ENCODE measurements around the gene CACNA1I.

The CACNA1I gene

GRCh38 chr22:39723899-39724351 is 153.4 kb downstream of the CACNA1I start:
- Mint-ChIP-seq H3K9me3 (no peaks in the 10 kb centered on the region), H3K4me1 (peaks cover 13% of the 10 kb centered on the region), H3K27ac (no peak overlapping the region), H3K27me3 (ENCODE audit: low read depth, poor library complexity) (peaks cover 8% of the 10 kb centered on the region), H3K36me3 (ENCODE audit: low read depth) (no peaks in the 10 kb centered on the region), H3K4me3 (no peak overlapping the region)
- TF ChIP-seq CTCF (IDR thresholded peaks at IDR 0.05), result no peak
- DNase-seq, result no peak

GRCh38 chr22:39724390-39724789 is 153.8 kb downstream of the CACNA1I start:
- Mint-ChIP-seq H3K27me3 (ENCODE audit: low read depth, poor library complexity) (peaks cover 8% of the 10 kb centered on the region), H3K4me3 (no peak overlapping the region)
- DNase-seq, result no peak

GRCh38 chr22:39724857-39725256 is 154.3 kb downstream of the CACNA1I start:
- TF ChIP-seq CTCF (IDR thresholded peaks at IDR 0.05), result no peak
- Mint-ChIP-seq H3K4me1 (peaks cover 14% of the 10 kb centered on the region), H3K36me3 (ENCODE audit: low read depth) (no peaks in the 10 kb centered on the region), H3K27ac (no peak overlapping the region), H3K9me3 (no peaks in the 10 kb centered on the region), H3K4me3 (no peak overlapping the region), H3K27me3 (ENCODE audit: low read depth, poor library complexity) (peaks cover 8% of the 10 kb centered on the region)
- no peak for DNase-seq

More at GRCh38 chr22:39724390-39724789, 153.8 kb downstream of the CACNA1I start:
- no peaks in the 10 kb centered on the region for H3K9me3 Mint-ChIP-seq
- H3K36me3 Mint-ChIP-seq (ENCODE audit: low read depth), result no peaks in the 10 kb centered on the region
- no peak for TF ChIP-seq CTCF (IDR thresholded peaks at IDR 0.05)
- H3K27ac Mint-ChIP-seq, result no peak overlapping the region
- peaks cover 16% of the 10 kb centered on the region for H3K4me1 Mint-ChIP-seq

- TF ChIP-seq CTCF (IDR thresholded peaks at IDR 0.05), result no peak
- no peak overlapping the region for H3K27ac Mint-ChIP-seq
- H3K4me3 Mint-ChIP-seq, result no peak overlapping the region
- H3K4me1 Mint-ChIP-seq, result peaks cover 8% of the 10 kb centered on the region
- no peaks in the 10 kb centered on the region for H3K36me3 Mint-ChIP-seq (ENCODE audit: low read depth)
- peaks cover 8% of the 10 kb centered on the region for H3K27me3 Mint-ChIP-seq (ENCODE audit: low read depth, poor library complexity)
- DNase-seq, result no peak
- H3K9me3 Mint-ChIP-seq, result no peaks in the 10 kb centered on the region
These were observed 154.9 kb downstream of the CACNA1I start for GRCh38 chr22:39725351-39726035.

GRCh38 chr22:39727541-39727940 is 157.0 kb downstream of the CACNA1I start:
- H3K27me3 Mint-ChIP-seq (ENCODE audit: low read depth, poor library complexity), result peaks cover 9% of the 10 kb centered on the region
- no peak overlapping the region for H3K4me3 Mint-ChIP-seq
- no peak for DNase-seq
- peaks cover 15% of the 10 kb centered on the region for H3K4me1 Mint-ChIP-seq
- no peak overlapping the region for H3K27ac Mint-ChIP-seq
- H3K9me3 Mint-ChIP-seq, result no peaks in the 10 kb centered on the region
- TF ChIP-seq CTCF (IDR thresholded peaks at IDR 0.05), result no peak
- H3K36me3 Mint-ChIP-seq (ENCODE audit: low read depth), result no peaks in the 10 kb centered on the region
